T-helper 9 cell (primary cell): Measurements from ENCODE around the gene ADCY4.
"Not testable (repeated sequence)": the region's sequence is repeated elsewhere in the genome, so short reads cannot be mapped to it uniquely, and the experiment has no call there.

Experiments
- DNase-seq: peaks from one replicate; pipeline ENCODE4 v3.0.0-alpha.2; 2020

The ADCY4 gene

GRCh38 chr14:24366721-24367513 is 32.0 kb upstream of the ADCY4 start:
- no peak for DNase-seq

DNA sequence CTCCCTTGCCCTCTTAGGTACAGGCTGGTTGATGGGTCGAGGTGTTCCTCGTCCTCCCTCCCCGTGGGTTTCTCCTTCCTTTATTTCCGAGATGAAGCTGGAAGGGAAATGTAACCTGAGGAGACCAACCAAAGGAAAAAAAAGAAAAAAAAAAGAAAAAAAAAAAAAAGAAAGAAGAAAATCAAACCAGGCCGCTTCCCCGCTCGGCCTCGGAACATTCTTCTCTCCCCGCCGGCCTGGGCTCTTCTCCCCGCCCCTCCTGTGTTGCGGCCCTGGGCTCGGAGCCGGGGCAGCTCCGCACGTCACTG is 31.5 kb upstream of the ADCY4 start:
- DNase-seq: peak; percentile 15

GRCh38 chr14:24365600-24366412 is 30.9 kb upstream of the ADCY4 start:
- peak; percentile 28 for DNase-seq

GRCh38 chr14:24364841-24365240 is 30.0 kb upstream of the ADCY4 start:
- DNase-seq: no peak

- DNase-seq: no peak
These were observed 28.5 kb upstream of the ADCY4 start for GRCh38 chr14:24363401-24363800.

GRCh38 chr14:24362241-24362960 is 27.5 kb upstream of the ADCY4 start:
- no peak for DNase-seq

GRCh38 chr14:24361326-24361725 is 26.5 kb upstream of the ADCY4 start:
- DNase-seq: no peak

GRCh38 chr14:24360281-24360680 is 25.4 kb upstream of the ADCY4 start:
- no peak for DNase-seq

- no peak for DNase-seq
These were observed 21.3 kb upstream of the ADCY4 start for GRCh38 chr14:24356208-24356607.

DNA sequence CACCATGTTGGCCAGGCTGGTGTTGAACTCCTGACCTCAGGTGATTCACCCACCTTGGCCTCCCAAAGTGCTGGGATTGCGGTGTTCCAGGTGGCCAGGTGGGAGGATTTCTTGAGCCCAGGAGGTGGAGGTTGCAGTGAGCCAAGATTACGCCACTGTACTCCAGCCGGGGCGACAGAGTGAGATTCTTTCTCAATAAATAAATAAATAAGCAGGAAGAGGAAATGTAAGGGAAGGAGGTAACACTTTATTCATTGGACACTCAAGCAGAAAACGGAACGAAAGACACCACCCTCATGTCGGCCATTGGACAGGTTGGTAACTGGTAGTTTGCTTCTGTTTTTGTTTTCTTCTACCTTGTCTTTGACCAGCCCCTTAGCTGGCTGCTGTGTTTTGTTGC is 20.1 kb upstream of the ADCY4 start:
- DNase-seq: no peak

GRCh38 chr14:24354482-24354825 is 19.6 kb upstream of the ADCY4 start:
- not testable (repeated sequence) for DNase-seq

DNA sequence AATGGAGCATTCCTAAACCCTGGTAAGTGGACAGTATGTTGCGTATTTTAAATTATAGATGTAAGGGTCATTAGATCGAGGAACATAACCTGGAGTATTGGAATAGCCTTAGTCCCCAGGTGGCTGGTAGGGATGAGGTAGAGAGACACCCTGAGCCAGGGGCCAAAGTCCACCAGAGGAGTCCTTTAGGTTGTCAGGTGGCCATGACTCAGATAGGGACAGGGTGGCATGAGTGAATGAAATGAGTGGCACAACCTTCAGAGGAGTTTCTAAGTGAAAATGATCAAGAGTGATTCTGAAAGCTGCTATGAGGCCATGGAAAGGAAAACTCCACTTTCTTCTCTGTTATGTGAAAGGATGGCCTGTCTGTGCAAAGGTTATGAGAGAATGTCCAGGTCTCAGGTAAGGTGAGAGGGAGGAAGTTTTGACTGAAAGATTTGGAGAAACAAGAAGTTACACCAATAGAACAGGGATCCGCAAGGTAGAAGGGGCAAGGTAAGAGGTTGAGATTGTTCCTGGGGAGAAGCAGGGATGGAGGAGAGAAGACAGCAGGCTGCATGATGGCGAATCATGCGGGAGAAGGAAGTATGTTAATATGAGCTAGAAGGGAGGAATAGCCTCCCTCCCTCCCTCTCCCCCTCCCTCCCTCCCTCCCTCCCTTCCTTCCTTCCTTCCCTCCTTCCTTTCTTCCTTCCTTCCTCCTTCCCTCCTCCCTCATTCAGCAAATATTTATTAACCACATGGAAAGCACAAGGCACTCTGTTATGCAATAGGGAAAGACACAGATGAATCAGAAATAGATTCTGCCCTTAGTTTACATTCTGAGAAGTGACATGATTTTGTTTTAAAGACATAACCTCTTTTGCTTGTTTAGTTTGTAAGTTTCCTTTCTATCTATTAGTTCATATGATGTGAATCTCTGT is 18.9 kb upstream of the ADCY4 start:
- DNase-seq: no peak

GRCh38 chr14:24351517-24351916 is 16.6 kb upstream of the ADCY4 start:
- DNase-seq: no peak

- no peak for DNase-seq
These were observed 14.9 kb upstream of the ADCY4 start for GRCh38 chr14:24349742-24350141.

GRCh38 chr14:24348186-24348585 is 13.3 kb upstream of the ADCY4 start:
- no peak for DNase-seq

- no peak for DNase-seq
These were observed 12.3 kb upstream of the ADCY4 start for GRCh38 chr14:24347134-24347533.

DNA sequence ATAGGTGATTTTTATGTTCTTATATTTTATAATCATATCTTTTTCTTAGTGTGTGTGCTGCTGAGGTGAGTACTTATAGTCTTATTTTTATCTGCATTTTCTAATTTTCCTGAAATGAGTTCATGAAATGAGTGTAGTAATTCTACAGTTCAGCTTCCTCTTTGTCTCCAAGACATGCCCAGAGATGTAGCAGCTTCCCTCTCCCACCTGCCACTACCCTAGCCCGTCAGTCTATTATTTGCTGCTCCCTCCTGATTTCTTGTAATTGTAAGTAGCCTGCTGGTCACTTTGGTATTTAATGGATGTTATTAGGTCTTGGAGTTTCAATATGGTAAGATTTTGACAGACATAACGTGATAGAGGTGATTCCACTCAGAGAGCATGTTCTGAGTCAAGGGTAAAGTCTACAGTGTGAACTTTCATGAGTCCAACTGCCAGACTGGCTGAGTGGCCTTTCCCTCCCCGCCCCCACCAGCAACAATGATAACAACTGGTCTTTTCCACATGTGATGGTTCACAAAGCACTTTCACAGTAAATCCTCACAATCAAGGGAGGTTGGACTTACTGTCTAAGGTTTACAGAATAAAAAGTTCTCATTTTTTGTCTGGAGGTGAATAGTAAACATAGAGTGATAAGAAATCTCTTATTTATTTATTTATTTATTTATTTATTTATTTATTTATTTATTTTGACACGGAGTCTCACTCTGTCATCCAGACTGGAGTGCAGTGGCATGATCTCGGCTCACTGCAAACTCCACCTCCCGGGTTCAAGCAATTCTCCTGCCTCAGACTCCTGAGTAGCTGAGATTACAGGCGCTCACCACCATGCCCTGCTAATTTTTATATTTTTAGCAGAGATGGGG is 9.2 kb upstream of the ADCY4 start:
- DNase-seq: no peak

- DNase-seq: no peak
These were observed 8.0 kb upstream of the ADCY4 start for GRCh38 chr14:24342889-24343288.

- no peak for DNase-seq
These were observed 5.7 kb upstream of the ADCY4 start for GRCh38 chr14:24340606-24341005.

- DNase-seq: peak; percentile 54
These were observed 4.6 kb upstream of the ADCY4 start, which contains the start of gene RIPK3 for GRCh38 chr14:24339284-24340151. TSS of gene RIPK3 (minus strand) at chr14:24339991. CDS start at chr14:24339826, 165 bp downstream.
